ENCODE measurements around the gene NRG2.

The NRG2 gene

GRCh38 chr5:139847091-139847490 lies 196.0 kb downstream of the NRG2 start:
- TF ChIP-seq CTCF (IDR thresholded peaks at IDR 0.05; ENCODE audit: insufficient read depth, low read length) (no peak), SPI1 (IDR thresholded peaks at IDR 0.05; ENCODE audit: borderline replicate concordance, low read depth) (no peak), REST (IDR thresholded peaks at IDR 0.05; ENCODE audit: insufficient replicate concordance, low read depth) (no peak), POLR2AphosphoS5 (IDR thresholded peaks at IDR 0.05; ENCODE audit: low read depth) (no peak)
- H3K4me3 ChIP-seq (replicated peaks; ENCODE audit: insufficient read depth, low read length) = no peak overlapping the region
- peaks cover 4% of the 10 kb centered on the region for H3K27me3 ChIP-seq (ENCODE audit: insufficient read depth, poor library complexity, severe bottlenecking)
- no peak for DNase-seq (ENCODE audit: low read depth in 1 of 2, low spot score in 1 of 2)
- no peak overlapping the region for H3K27ac ChIP-seq (replicated peaks)

GRCh38 chr5:139845846-139846681 lies 197.0 kb downstream of the NRG2 start:
- TF ChIP-seq GABPA (IDR thresholded peaks at IDR 0.05; ENCODE audit: low read depth) (no peak), POLR2AphosphoS5 (IDR thresholded peaks at IDR 0.05; ENCODE audit: low read depth) (no peak), CTCF (IDR thresholded peaks at IDR 0.05; ENCODE audit: insufficient read depth, low read length) (no peak), SPI1 (IDR thresholded peaks at IDR 0.05; ENCODE audit: borderline replicate concordance, low read depth) (no peak), REST (IDR thresholded peaks at IDR 0.05; ENCODE audit: insufficient replicate concordance, low read depth) (no peak)
- DNase-seq (ENCODE audit: low read depth in 1 of 2, low spot score in 1 of 2) = no peak
- H3K27me3 ChIP-seq (ENCODE audit: insufficient read depth, poor library complexity, severe bottlenecking) = peaks cover 4% of the 10 kb centered on the region

GRCh38 chr5:139844472-139845145 lies 198.5 kb downstream of the NRG2 start:
- TF ChIP-seq CTCF (IDR thresholded peaks at IDR 0.05; ENCODE audit: insufficient read depth, low read length) = peak; percentile 34
- no peak for TF ChIP-seq GABPA (IDR thresholded peaks at IDR 0.05; ENCODE audit: low read depth)
- H3K27me3 ChIP-seq (ENCODE audit: insufficient read depth, poor library complexity, severe bottlenecking) = peaks cover 4% of the 10 kb centered on the region
- DNase-seq (ENCODE audit: low read depth in 1 of 2, low spot score in 1 of 2) = peak; percentile 14 to 47
- no peak overlapping the region for H3K27ac ChIP-seq (replicated peaks)
- no peak overlapping the region for H3K4me3 ChIP-seq (replicated peaks; ENCODE audit: insufficient read depth, low read length)

More at GRCh38 chr5:139845846-139846681, 197.0 kb downstream of the NRG2 start:
- no peak overlapping the region for H3K27ac ChIP-seq (replicated peaks)
- no peak overlapping the region for H3K4me3 ChIP-seq (replicated peaks; ENCODE audit: insufficient read depth, low read length)

Data from HL-60 (cell line).